ENCODE results near the gene CDH4.

CDH4 gene

DNA sequence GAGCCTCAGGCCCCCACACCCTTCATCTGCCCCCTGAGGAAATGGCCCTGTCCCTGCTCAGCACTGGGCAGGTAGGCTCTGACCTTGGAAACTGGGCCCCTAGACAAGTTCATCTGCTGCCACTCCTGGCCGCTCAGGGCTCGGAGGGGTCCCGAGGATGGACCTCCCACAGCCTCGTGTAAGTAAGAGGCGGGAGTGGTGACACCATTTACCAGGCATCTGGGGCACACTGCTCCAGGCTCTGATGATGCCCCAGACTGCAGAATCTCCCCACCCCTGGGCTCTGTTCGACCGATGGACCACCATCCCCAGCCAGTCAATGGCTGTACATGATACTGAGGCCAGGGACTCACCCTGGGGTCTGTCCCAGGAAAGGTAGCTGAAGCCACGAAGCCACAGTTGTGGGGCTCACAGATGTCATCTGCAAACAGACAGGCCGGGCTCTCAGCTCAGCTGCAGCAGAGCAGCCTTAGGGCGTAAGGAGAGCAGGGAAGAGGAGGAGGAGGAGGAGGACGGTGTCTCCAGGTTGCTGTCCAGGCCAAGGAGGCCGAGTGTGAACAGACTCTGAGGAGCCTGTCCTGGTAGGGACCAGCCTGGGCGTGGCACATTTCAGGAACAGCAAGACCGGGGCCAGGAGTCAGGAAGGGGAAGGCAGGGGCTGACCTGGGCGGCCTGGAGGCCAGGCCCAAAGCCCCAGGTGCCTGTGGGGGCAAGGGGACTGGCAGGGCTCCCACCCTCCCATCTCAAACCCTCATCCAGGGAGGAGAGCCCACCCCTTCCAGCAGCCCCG lies 513.2 kb downstream of the CDH4 start:
- TF ChIP-seq POLR2A (IDR thresholded peaks at IDR 0.05; ENCODE audit: low read depth, low read length), result no peak

DNA sequence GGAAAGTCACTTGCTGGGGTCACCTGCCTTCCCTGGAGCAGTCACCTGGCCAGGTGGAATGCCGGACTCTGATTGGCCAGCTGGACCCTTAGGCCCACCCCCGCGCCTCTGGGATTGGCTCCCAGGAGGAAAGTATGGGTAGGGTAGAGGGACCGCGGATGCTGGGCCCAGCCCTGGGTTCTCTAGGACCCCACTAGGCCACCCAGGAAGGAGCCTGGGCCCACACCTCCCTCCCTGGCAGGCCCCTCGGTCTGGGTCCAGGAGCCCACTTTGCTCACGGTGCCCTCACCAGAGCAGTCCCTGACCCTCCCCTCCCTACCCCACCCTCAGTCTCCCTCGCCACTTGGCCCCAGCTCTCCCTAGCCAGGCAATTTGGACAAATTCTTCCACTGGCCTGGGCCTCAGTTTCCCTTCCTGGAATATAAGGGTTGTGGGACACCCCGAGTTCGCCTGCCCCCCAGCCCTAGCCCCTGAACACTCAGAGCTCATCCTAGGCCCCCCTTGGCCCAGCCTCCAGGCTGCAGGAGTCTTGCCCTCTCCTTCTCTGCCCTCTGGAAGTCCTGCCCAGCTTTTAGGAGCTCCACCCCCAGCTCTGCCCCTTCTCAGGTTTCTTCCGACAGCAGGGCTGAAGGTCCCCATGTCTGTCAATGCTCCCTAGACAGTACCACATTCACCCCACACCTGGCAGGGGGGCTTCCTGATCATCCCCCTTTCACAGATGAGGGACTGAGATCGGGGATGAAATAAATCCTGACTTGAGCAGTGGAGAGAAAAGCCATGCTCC lies 514.0 kb downstream of the CDH4 start:
- no peak for DNase-seq (ENCODE audit: insufficient read length, low spot score)
- FAIRE-seq, result no peak
- TF ChIP-seq POLR2A (IDR thresholded peaks at IDR 0.05; ENCODE audit: low read depth, low read length), result no peak

More for the DNA sequence above, 513.2 kb downstream of the CDH4 start:
- FAIRE-seq (no peak), DNase-seq (ENCODE audit: insufficient read length, low spot score) (no peak)

DNA sequence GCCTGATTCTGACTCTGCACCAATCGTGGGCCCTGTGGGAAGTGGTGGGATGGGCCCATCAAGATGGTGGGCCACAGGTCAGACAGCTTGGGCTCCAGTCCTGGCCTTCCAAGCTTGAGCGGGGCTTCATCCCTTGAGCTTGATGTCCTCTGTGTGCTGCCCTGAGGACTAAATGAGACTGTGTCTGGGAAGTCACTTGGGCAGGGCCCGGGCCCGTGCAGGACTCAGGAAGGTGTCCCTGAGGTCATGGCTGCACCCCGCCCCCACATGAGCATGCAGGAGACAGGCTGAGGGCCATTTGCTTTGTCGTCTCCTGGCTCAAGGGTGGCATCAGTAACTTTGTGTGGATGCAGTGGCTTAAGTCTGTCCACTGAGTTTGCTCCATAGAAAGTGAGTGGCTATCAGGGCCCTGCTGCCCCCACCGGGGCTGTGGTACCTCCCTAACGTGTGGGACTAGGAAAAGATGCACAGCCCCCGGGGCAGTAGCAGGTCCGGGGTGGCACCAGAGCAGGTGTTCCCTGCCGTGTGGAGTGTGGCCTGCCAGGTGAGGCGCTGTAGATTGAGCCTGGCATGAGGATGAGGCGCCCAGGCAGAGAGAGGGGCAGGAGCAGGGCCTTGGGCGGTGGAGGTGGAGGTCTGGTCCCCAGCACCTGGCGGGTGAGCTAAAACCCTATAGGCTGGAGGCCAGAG lies 515.0 kb downstream of the CDH4 start:
- no peak for FAIRE-seq
- no peak for DNase-seq (ENCODE audit: insufficient read length, low spot score)
- TF ChIP-seq POLR2A (IDR thresholded peaks at IDR 0.05; ENCODE audit: low read depth, low read length), result no peak

DNA sequence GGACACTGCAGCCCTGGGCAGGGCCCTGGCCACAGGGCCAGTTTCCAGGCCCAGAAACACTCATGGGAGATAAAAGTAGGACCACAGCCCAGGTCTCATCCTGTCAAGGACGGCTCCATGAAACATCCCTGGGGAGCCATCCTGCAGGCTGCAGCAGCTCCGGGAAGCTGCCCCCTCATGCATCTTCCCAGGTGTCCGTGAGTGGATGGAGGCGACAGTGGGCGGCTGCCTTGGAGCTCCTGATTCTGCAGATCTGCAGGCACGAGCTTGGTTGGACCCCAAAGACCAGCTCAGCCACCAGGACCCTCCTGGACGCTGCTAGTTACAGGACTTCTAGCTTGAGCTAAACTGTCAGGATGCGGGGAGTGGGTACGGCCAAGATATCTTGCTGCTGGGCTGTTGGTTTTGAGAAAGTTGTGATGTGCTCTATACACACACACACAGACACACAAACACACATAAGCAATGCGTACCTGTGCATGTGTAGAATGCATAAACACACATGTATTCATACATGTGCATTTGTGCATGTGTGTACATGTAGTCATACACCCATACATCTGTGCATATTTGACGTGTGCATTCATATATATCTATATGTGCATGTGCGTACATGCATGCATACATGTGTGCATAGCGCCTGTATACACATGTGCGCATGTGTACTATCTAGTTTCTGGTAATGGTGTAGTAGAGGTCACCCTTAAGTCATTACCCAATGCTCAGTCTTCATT lies 515.9 kb downstream of the CDH4 start:
- TF ChIP-seq POLR2A (IDR thresholded peaks at IDR 0.05; ENCODE audit: low read depth, low read length), result no peak
- FAIRE-seq (no peak), DNase-seq (ENCODE audit: insufficient read length, low spot score) (no peak)

DNA sequence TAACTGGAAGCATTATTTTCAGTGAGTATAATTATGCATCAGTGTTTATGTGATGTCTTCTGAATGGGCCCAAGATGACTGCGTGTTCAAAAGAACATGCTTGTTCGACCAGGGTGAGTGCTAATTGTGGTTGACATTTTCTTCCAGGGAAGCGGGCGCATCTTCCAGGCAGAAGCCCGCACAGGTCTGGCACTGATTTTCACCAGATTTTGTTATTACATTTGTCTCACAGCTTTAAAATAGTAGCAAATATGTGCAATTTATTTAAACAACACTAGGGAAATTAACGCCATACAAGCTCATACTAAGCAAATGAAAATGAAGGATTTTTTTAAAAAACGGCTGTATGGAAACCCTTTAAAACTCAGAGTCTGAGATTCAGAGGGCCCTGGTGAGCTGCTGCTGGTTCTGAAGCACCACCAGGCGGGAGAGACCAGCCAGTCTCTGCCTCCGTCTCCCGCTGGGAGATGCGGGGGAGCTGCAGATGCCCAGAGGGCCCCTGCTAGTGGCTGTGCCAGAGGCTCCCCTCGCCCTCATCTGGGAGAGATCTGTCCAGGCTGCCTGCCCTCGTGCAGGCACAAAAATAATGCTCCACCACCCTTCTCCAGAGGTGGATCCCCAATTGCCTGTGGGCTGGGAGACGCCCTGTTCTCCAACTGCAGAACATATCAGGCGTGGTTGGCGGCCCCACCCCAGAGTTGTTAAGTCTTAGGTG lies 516.7 kb downstream of the CDH4 start:
- FAIRE-seq (no peak), DNase-seq (ENCODE audit: insufficient read length, low spot score) (no peak)
- TF ChIP-seq POLR2A (IDR thresholded peaks at IDR 0.05; ENCODE audit: low read depth, low read length), result no peak

DNA sequence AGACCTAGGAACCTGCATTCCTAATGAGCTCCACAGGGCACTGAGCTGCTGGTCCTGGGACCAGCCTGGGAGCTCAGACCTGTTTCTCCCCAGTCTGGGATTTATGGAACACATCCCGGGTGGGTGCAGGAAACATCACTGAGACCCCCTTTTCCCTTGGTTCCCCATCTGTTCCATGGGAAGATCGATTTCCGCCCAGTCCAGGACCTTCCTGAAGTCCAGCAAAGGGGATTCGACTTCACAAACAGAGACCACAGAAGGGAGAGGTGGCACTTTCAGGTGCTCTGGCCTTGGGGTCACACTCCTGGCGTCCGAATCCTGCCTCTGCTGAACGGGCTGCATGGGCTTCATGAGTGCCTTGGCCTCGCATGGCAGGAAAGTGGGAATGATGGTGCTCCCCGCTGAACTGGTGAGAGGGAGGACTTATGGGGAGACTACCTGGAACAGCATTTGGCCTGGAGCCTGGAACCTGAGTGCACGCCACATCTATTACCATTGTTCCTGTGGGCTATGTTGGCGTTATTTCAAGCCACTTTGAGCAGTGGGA lies 517.3 kb downstream of the CDH4 start:
- no peak for FAIRE-seq
- no peak for TF ChIP-seq POLR2A (IDR thresholded peaks at IDR 0.05; ENCODE audit: low read depth, low read length)
- no peak for DNase-seq (ENCODE audit: insufficient read length, low spot score)

DNA sequence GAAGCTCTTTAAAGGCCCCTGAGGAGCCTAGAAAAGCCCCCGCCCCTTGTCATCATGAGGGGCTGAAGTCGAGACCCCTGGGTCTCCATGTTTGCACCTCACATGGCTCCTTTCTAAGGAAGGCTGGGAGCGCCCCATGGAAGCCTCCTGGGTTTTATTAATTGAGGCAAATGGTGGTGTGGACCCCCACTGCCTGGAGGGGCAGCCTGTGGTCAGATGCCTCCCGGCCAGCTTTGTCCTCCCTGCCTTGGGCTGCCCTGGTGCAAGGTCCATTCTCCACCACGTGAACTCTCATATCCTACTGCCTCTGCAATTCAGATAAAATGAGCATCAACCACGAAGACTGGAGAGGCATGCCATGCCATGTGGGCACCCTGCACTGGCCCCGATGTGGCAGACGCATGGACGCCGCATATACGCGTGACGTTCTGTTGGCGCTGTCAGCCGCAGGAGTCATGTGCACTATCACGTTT lies 518.1 kb downstream of the CDH4 start:
- no peak for DNase-seq (ENCODE audit: insufficient read length, low spot score)
- TF ChIP-seq POLR2A (IDR thresholded peaks at IDR 0.05; ENCODE audit: low read depth, low read length), result no peak
- no peak for FAIRE-seq

DNA sequence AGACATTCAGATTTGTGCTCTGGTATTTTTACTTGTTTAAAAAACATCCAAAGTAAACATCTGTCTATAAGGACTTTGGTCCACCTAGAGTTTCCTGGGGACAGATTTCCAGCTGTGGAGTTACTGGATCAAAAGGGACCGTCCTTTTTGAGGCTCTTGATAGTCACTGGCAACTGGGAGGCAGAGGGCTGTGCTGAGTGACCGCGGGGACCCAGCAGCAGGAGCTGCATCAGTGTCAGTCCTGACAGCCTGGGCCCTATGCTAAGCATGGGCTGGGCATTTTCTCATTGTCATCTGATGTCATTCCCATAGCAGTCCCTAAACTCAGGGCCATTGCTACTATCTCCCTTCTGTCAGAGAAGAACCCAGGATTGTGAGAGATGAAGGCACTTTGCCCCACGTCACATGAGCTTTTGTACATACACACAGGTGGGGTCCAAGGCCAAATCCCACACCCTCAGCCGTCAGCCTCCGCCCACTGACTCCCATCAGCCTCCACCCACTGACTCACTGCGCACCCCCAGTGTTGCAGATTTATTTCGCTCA lies 519.8 kb downstream of the CDH4 start:
- DNase-seq (ENCODE audit: insufficient read length, low spot score) (no peak), FAIRE-seq (no peak)
- no peak for TF ChIP-seq POLR2A (IDR thresholded peaks at IDR 0.05; ENCODE audit: low read depth, low read length)

DNA sequence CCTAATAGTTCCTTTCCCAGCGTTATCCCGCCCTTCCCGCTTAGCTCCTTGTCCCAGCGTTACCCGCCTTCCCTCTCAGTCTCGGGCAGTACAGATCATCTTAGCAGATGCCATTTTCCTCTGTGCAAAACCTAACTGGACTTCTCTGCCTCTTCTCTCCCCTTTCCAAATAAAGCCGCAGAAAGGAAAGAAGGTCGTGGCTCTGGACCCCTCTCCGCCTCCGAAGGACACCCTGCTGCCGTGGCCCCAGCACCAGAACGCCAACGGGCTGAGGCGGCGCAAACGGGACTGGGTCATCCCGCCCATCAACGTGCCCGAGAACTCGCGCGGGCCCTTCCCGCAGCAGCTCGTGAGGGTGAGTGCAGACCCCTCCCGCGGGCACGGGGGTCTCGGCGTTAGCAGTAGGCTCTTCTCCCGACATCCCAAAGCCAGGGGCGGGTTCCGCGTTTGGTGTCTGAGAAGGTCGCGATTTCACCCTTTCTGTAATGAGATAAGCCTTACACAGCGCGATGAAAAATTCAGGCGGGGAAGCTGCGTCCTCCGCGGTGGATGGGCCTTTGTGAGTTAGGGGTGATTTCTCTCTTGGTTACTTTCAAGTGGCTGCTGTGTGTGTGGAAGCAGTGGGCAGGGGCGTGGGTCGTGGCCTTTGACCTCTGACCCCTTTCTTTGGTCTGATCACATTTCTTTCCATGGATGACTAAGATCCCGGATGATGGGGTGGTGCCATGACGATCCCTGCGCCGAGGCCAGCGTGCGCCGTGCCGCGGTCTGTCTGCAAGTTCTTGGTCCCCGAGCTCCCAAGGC lies 521.0 kb downstream of the CDH4 start:
- no peak for TF ChIP-seq POLR2A (IDR thresholded peaks at IDR 0.05; ENCODE audit: low read depth, low read length)
- DNase-seq (ENCODE audit: insufficient read length, low spot score), result no peak
- FAIRE-seq, result no peak

DNA sequence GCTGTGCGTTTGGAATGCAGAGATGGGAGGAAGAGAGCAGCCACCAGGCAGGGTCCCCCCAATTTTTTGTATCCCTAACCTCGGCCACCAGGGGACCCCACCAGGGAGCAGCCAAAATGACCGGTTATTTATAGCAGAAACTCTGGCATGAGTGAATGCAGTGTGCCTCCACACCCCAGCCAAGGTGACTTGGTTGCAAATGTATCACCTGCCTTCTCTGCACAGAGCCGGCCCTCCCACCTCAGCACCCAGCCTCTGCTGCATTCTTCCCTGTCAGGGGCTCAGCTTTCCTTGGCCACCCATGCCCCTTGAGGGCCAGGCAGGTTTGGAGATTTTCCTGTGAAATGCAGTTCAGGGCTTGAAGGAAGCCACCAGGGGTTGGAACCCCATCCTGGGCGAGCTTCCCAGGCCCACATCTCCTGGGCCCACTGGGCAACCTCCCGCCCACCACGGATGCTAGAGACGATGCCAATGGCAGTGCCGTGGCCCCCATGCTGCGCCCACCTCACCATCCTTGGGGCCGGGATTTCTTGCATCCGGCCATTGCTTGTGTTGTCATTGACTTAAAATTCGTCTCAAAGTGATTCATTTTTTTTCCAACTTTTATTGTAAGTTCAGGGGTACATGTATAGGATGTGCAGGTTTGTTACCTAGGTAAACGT lies 522.0 kb downstream of the CDH4 start:
- TF ChIP-seq POLR2A (IDR thresholded peaks at IDR 0.05; ENCODE audit: low read depth, low read length), result no peak
- DNase-seq (ENCODE audit: insufficient read length, low spot score) (no peak), FAIRE-seq (no peak)

DNA sequence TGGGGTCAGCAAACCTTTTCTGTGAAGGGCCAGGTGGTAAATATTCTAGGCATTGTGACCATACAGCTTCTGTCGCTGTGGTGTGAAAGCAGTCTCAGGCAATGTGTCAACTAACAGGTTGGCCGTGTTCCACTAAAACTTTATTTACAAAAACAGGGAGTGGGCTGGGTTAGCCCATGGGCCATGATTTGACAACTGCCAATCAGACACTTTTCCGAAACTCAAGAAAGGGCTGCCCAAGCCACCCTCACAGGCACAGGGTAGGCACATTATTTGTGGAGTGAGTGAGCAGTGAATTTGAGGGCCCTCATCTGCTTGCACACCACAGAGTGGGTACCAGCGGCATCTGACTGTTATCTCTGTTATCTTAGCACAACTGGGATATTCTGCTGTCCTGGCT lies 523.4 kb downstream of the CDH4 start:
- DNase-seq (ENCODE audit: insufficient read length, low spot score) (no peak), FAIRE-seq (no peak)
- TF ChIP-seq POLR2A (IDR thresholded peaks at IDR 0.05; ENCODE audit: low read depth, low read length), result no peak

All from H54 (cell line).